WTC11 (cell line): Measurements from ENCODE around the gene CNTFR.

Experiments
- FOXJ3 ChIP-seq: sonication (generic); formaldehyde crosslinking; IDR thresholded peaks from 2 replicates; pipeline ENCODE4 v1.9.0; 2021; ENCODE audit warnings: missing genetic modification reagents, mild to moderate bottlenecking, borderline replicate concordance
- NFE2L1 ChIP-seq: sonication (generic); formaldehyde crosslinking; IDR thresholded peaks from 2 replicates; pipeline ENCODE4 v1.8.1; 2023; ENCODE audit warnings: missing genetic modification reagents
- NR2C2 ChIP-seq: sonication (generic); formaldehyde crosslinking; IDR thresholded peaks from 2 replicates; pipeline ENCODE4 v1.8.0; 2022; ENCODE audit warnings: mild to moderate bottlenecking, missing genetic modification reagents
- TF ChIP-seq, protein P1 (sequence below): sonication (generic); formaldehyde crosslinking; IDR thresholded peaks from 2 replicates; pipeline ENCODE4 v1.8.0; 2022; ENCODE audit warnings: mild to moderate bottlenecking, missing genetic modification reagents
- TF ChIP-seq, protein P2 (sequence below): fragments of 200-600 bp; IDR thresholded peaks from 2 replicates; pipeline ENCODE4 v1.8.0; 2022; ENCODE audit warnings: antibody characterized with exemption
- TF ChIP-seq, protein P3 (sequence below): sonication (generic); formaldehyde crosslinking; IDR thresholded peaks from 2 replicates; pipeline ENCODE4 v1.8.1; 2022; ENCODE audit warnings: low read depth, missing genetic modification reagents, borderline replicate concordance
- TF ChIP-seq, protein P4 (sequence below): sonication (generic); formaldehyde crosslinking; conservative IDR thresholded peaks from 2 replicates; pipeline ENCODE4 v1.8.1; 2022; ENCODE audit warnings: mild to moderate bottlenecking, missing genetic modification reagents
- TF ChIP-seq, protein P5 (sequence below): sonication (generic); formaldehyde crosslinking; IDR thresholded peaks from 2 replicates; pipeline ENCODE4 v1.8.1; 2023; ENCODE audit warnings: mild to moderate bottlenecking, missing genetic modification reagents, moderate library complexity

DNA sequence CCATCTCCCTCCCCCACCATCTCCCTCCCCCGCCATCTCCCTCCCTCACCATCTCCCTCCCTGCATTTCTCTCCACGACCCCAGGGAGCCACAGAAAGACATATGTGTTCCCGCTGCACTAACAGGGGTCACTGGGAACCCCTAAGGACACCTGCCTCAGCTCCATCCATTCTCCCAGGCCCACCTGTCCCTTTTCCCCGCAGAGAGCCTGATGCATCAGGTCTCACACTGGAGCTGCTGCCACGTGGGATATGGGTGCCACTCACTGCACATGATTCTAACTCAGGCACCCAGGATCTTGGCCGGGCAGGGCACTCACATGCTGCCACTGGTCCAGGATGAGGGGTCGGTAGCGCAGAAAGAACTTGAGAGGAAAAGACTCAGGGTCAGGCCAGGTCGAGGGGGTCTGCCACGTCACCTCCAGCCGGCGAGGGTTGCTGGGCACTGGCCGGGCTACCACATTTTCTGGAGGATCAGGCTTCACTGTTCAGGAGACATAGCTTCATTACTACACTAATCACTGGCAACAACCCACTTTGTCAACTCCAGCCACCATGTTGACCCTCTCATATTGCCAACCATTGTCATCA, 33.5 kb downstream of the CNTFR start:
- TF ChIP-seq NFE2L1 (CRISPR knock-in tag) (no peak), FOXJ3 (CRISPR knock-in tag) (no peak), NR2C2 (no peak)
- TF ChIP-seq, protein P1, sequence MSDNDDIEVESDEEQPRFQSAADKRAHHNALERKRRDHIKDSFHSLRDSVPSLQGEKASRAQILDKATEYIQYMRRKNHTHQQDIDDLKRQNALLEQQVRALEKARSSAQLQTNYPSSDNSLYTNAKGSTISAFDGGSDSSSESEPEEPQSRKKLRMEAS (CRISPR knock-in tag): no peak
- TF ChIP-seq, protein P2, sequence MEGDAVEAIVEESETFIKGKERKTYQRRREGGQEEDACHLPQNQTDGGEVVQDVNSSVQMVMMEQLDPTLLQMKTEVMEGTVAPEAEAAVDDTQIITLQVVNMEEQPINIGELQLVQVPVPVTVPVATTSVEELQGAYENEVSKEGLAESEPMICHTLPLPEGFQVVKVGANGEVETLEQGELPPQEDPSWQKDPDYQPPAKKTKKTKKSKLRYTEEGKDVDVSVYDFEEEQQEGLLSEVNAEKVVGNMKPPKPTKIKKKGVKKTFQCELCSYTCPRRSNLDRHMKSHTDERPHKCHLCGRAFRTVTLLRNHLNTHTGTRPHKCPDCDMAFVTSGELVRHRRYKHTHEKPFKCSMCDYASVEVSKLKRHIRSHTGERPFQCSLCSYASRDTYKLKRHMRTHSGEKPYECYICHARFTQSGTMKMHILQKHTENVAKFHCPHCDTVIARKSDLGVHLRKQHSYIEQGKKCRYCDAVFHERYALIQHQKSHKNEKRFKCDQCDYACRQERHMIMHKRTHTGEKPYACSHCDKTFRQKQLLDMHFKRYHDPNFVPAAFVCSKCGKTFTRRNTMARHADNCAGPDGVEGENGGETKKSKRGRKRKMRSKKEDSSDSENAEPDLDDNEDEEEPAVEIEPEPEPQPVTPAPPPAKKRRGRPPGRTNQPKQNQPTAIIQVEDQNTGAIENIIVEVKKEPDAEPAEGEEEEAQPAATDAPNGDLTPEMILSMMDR: no peak
- TF ChIP-seq, protein P3, sequence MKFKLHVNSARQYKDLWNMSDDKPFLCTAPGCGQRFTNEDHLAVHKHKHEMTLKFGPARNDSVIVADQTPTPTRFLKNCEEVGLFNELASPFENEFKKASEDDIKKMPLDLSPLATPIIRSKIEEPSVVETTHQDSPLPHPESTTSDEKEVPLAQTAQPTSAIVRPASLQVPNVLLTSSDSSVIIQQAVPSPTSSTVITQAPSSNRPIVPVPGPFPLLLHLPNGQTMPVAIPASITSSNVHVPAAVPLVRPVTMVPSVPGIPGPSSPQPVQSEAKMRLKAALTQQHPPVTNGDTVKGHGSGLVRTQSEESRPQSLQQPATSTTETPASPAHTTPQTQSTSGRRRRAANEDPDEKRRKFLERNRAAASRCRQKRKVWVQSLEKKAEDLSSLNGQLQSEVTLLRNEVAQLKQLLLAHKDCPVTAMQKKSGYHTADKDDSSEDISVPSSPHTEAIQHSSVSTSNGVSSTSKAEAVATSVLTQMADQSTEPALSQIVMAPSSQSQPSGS (CRISPR knock-in tag): no peak
- TF ChIP-seq, protein P4, sequence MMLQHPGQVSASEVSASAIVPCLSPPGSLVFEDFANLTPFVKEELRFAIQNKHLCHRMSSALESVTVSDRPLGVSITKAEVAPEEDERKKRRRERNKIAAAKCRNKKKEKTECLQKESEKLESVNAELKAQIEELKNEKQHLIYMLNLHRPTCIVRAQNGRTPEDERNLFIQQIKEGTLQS (CRISPR knock-in tag): no peak
- TF ChIP-seq, protein P5, sequence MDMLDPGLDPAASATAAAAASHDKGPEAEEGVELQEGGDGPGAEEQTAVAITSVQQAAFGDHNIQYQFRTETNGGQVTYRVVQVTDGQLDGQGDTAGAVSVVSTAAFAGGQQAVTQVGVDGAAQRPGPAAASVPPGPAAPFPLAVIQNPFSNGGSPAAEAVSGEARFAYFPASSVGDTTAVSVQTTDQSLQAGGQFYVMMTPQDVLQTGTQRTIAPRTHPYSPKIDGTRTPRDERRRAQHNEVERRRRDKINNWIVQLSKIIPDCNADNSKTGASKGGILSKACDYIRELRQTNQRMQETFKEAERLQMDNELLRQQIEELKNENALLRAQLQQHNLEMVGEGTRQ (CRISPR knock-in tag): no peak
